Stimulated activated CD8-positive, alpha-beta memory T cell treated with anti-CD3 and anti-CD28 coated beads, Interleukin-7, amount 100 ng/mL, for 4 hours (primary cell): Measurements from ENCODE around the gene UTS2R.

Experiments used
- DNase-seq, 2 donors: peaks; one replicate each; pipeline ENCODE4 v3.0.0-alpha.2; 2020; ENCODE audit warnings: low read depth in 2 of 2

UTS2R gene

DNA sequence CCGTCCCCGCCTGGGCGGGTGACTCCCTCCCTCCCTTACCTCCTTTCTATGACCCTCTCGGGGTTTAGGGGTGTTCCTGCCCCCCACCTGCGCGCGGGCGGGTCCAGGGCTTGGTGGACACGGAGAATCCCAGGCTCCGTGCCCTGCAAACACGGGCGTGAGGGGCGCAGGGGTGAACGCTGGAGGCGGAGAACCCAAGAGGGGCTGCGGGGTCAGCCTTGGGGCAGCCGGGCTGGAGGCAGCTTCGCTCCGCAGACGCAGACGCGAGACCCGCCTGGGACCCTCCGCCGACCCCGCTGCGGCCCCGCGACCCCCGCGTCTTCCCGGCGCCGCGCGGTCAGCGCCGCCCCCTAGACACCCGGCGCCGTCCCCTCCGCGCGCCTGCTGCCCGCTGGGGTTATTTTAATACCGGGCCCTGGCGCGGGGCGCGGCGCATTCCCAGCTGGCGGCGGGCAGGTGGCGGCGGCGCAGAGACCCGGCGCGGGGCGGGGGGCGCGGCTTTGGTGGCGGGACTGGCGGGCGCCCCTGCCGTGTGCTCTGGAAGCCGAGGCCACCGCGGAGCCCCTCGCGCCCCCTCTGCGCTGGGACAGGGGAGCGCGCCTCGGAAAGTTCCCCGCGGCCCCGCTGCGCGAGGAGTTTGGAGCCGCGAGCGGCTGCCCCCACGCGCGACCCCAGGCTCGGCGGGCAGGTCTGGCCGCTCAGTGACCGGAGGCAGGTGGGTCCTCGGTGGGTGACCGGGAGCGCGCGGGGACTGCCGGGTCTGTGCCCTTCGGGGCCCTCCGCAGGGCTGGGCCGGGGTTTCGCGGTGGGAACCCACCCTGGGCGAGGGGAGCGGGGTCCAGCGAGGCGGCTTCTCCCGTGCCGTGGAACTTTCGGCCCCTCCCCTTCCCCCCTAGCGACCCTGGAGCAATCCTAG, at the start of gene UTS2R:
Gene UTS2R (plus strand): TSS at position 433 of the 916 bp plus-strand sequence. CDS start 2,560 bp downstream, outside the sequence.
- DNase-seq, result no peak

DNA sequence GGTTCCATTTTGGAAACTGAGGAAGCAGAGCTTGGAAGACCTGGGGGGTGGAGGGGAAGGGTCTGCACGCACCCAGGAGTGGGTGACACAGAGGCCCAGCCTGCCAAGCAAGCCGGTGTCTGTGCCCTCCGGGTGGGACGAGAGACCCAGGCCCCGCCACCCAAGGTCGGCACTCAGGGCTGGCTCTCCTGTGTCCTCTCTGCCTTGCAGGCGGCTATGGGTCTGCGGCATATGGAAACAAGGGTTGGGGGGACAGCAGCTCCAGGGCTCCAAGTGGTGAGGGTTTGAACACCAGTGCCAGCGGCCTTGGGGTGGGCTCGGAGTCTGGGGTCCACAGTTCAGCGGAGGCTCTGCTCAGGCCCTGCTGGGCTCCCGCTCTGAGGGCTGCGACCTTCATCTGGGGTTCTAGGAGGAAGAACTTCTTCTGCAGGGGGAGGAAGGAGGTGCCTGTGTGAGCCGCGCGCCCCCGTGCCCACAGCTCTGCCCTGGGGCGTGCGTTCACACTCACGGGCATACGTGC, 49.6 kb upstream of the UTS2R start:
- DNase-seq, result no peak

DNA sequence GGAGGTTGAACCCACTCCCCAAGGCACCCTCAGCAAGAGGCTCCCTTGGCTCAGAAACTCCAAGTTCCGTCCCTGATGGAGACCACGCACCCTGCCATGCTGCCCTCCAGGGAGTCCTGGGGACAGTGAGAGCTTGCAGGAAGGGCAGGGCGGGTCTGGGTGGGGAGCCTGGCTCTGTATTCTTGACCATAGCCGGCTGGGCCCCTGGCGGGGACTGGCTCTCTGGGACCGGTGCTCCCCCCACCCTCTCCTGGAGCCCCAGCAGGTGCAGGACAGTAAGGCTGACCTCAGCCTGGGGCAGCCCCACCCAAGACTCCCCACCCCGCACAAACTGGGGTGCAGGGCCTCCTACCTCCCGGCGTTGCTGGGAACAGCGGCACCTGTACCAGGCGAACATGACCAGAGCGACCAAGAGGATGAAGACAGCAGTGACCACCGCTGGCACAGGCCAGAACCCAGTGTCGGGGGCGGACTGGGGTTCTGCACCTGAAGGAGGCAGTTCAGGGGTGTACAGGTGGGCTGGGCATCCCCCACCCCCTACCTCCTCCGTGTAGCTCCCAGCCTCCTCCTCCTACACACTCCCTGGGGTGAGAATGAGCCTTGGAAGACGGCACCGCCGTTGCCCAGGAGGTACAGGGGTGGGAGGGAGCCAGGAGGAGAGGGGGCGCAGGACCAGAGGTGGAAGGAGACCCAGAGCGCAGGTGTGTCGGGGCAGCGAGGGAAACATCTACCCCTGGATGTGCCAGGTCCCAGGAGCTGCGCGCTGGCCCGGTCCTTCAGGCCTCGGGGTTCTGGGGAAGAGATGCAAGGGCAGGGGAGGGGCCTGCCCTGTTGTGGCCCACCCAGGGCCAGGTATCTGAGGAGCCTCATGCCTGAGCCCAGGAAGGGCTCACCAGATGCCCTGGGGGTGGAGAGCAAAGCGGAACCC, 48.8 kb upstream of the UTS2R start:
- no peak for DNase-seq

DNA sequence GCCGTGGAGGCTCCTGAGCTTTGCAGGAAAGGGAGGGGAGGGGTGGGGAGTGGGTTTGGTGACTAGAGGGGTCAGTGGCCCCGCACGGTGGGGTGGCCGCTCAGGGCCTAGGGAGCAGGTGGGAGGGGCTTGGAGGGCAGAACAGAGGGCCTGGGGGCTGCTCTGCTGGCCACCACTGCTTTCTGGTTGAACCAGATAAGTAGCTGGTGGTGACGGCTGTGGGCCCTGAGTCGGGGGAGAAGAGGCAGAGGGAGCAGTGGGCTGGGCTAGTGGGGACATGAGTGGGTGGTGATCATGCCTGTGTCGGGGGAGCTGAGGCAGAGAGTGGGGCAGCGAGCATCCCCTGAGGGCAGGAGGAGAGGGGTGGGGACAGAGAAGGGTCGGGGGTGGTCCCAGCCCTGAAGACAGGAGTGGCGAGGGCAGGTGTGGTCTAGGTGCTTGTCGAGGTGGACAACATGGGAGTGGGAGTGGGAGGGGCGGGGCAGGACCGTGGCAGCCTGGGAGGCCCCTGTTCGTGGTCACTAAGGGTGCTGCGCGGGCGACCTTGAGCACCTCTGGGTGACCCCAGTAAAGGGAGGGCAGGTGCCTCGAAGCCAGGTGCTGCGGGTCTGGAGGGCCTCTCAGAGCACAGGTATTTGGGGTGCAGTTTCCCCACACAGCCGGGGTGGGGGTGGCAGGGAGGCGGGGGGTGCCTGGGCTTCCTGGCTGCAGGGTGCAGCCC, 47.9 kb upstream of the UTS2R start:
- no peak for DNase-seq

DNA sequence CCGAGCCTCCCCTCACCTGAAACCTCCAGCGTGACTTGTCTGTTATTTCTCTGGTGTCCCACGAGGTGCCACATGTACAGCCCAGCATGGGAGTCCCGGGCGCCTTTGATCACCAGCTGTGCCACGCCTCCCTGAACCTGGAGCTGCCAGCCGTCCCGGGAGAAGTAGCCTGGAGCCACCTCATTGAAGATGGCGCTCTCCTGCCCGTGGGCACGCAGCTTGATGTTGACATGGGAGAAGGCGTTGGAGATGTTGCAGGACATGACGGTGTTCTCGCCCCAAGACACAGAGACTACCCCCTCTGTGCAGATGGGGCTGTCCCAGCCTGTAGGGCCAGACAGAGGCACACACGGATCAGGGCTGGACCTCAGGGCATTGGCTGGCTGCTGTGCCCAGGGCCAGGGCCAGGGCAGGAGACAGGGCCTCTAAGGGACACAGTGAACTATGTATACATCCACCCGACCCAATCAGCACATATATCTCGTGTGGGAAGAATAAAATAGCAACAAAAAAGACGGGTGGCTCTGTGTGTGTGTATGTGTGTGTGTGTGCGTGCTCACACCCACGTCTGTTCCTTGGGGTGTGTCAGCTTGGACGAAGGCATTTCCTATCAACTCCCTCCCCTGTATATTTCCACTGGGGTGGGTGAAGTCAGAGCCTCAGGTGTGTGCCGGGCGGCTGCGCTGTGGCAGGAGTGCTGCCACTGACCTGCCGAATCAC, 46.8 kb upstream of the UTS2R start:
- DNase-seq, result no peak

DNA sequence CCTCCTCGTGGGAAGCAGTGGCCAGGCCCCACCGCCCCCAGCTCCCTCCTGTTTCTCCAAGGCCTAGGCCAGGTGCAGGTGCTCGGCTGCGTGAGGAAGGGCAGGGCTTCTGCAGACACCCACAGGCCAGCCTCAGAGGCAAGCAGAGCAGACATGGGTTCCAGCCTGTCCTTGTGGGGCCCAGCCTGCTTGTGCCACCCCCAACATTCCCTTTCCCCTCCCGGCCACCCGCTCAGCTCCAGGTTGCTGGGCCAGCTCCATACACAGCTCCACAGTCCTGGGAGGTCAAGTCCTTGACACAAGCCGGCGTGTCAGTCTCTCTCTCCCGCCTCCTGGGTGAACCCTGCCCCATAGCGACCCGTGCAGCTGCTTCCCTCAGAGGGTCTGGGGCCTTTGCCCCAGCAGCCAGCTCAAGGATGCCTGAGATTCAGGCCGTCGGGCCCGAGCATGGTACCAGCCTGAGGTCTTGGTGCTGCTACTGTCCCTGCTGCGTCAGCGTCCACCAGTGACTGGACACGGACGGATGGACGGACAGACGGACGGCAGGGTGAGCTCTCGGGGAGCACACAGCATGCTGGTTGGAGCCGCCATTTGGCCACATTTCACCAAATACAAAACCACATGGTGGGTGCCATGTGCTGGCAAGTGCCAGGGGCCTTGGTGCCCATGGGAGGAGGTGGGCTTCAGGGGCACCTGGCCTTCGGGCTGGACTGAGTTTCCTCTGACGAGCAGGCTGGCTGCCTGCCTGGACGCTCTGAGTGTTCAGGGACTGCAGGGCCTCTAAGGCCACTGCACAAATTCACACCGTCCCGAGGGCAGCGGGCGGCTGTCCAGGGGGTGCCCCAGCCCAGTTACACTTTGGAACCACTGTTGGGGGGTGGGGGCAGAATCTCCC, 46.0 kb upstream of the UTS2R start:
- no peak for DNase-seq

DNA sequence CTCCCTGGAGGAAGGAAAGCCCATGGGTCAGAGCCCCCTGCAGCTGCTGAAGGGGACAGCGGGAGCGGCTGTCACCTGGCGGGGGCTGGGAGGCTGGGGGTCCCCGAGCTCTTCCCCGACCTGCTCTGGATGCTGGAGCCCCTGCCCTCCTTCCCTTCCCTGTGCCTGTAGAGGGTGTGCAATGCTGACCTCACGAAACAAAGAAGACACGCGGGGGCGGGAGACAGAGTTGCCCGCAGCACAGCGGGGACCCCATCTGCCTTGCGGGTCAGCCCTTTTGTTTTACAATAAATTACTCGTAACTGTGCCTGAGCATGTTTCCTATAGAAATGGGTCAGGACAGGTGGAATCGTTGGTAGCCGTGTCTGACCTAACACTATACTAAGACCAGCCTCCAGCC, 44.3 kb upstream of the UTS2R start:
- no peak for DNase-seq

DNA sequence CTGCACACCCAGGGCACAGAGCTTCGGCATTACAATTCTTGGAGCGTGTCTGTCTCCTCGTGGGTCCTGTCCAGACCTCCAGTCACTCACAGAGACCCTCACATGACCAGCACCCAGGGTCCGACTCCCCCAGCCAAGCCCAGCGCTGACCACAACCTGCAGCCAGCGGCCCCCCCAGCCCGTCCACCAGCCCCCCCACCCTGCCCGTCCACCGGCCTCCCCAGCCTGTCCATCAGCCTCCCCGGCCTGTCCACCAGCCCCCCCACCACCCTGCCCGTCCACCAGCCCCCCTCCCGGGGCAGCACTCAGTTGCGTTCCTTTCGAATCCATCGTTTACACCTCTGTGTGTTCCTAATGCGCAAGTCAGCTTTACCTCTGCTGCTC, 43.8 kb upstream of the UTS2R start:
- no peak for DNase-seq

DNA sequence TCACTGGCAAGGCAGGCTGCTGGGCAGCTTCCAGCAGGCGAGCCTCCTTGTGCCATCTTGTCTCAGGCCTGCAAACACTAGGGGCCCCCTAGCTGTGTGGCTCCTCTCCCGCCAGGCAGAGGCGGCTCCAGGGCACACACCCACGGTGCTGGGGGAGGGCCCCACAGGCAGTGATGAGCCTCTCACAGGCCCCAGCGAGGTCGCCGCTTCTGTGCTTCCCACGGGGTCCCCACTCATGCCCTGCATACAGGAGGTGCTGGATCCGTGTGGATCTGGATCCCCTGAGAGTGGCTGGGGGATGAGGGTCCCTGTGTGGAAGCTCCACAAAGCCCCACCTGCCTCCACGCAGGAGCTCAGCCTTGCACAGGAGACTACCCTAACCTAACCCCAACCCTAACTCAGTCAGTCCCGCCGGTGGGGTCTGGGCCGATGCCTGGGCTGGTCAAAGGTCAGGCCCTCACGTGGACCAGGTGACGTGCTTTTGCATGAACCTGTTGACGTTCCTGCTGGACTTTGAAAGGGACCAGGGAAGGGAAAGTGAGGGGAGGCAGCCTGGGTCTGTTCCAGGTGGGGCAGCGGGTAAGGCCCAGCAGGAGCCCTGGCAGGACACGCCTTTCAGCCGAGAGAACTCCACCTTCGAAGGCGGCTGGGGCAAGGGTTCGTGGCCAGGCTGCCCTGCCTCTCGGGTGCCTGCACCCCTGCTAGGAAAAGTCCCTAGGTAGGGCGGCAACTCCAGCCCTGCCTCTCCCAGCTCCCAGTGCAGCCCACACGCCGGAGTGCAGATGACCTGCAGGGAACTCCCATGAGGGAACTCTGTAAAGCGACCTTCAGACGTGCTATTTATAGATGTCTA, 43.2 kb upstream of the UTS2R start:
- no peak for DNase-seq

DNA sequence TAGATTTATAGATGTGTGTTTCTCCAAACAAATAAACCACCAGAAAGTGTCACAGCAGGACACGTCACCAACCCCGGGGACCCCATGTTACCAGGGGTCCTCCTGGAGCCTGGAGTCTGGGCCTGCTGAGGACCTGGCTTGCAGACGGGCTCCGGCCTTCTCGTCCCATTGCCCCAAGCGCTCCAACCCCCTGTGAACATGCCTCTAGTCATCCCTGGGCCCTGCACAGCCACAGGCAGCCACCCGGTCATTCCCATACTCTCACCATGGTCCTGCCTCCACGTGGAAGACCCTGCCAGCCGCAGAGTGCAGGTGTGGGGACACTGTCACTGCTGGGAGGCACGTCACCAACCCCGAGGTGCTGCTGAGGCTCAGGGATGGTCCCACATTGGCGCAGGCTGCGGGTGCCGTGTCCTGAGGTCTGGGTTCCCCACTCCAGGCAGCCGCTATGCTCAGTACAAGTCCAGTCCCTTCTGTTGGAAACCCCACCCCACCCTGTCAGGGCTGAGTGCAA, 42.5 kb upstream of the UTS2R start:
- no peak for DNase-seq

DNA sequence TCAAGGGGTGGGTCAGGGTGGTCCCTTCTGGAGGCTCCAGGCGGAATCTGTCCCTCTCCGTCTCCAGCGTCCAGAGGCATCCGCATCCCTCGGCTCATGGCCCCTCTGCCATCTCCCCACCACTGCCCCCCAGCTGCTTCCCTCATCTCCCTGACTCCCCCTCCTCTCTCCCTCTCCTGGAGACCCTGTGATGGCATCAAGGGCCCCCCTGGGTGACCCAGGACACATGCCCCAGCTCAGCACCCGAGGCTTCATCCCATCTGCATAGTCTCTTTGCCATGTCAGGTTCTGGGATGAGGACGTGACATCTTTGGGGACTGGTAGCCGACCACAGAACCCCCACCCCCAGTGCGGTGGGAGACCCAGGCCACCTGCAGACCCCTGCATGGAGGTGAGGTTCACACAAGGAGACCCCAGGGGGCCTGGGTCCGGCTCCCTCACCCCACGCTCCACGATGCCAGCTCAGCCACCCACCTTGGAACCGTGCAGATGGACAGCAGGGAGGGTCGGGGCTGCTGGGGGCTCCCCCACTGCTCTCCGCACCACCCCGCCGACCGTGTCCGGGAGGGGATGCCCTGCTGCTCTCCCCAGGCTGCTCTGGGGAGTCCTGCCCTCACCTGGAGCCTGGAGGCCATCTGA, 41.8 kb upstream of the UTS2R start:
- DNase-seq, result no peak

DNA sequence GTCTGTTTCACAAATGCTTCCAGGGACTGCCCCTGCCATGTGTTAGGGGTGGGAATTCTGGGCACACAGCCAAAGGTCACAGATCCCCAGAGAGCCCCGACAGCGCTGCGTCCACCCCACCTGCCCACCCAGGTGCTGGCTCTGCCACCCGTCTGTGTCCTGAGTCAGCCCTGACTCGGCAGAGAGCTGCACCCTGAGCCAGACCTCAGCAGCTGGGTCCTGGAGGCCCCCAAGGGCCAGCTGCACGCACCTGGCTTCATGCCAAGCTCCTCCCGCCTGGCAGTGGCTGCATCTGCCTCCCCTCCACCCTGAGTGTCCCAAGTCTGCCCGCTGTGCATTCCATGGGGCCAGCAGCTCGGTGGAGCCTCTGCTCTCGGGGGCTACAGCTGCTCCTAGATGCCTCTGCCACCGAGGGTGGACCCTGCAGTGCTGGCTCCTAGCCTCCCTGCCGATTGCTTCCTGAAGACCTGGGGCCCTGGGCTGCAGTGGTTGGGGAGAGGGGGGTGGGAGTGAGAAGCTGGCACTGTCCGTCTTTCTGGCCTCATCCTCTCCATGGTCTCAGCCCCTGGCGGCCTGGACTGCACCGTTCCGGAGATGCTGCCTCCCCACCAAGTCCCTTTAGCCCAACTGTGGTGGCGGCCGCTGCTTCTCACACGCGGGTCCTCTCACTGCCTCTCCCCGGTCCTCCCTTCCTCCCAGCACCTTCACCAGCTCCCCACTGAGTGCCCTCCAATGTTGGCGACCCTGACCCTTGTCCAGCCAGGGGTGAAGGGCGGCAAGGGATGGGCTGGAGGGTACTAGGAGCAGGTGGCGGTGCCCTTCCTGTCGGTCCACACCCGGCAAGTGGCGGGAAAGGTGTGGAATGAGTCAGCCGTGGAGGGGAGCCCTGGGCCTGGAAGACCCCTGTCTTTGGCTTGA, 41.0 kb upstream of the UTS2R start:
- DNase-seq, result no peak

DNA sequence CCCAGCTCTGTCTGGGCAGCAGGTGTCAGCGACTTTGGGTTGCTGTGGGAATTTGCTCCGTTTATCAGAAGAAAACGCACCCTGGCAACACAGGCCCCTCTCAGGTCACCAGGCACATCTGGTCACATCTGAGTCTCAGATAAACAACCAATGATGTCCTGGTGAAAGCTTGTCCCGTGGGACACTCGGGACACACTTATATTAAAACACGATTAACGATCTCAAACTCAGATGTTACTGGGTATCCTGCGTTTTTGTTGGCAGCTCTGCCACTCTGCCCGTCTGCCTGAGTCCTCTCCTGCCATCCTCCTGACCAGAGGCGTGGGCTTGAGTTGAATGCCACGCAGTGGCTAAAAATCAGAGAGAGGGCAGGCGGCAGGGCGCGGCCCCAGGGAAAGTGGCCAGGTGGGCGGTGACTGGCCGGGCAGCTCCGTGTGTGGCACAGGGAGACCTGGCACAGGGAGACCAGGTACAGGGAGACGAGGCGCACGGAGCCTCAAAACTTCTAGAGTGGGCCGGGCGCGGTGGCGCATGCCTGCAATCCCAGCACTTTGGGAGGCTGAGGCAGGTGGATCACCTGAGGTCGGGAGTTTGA, 40.1 kb upstream of the UTS2R start:
- DNase-seq, result no peak

DNA sequence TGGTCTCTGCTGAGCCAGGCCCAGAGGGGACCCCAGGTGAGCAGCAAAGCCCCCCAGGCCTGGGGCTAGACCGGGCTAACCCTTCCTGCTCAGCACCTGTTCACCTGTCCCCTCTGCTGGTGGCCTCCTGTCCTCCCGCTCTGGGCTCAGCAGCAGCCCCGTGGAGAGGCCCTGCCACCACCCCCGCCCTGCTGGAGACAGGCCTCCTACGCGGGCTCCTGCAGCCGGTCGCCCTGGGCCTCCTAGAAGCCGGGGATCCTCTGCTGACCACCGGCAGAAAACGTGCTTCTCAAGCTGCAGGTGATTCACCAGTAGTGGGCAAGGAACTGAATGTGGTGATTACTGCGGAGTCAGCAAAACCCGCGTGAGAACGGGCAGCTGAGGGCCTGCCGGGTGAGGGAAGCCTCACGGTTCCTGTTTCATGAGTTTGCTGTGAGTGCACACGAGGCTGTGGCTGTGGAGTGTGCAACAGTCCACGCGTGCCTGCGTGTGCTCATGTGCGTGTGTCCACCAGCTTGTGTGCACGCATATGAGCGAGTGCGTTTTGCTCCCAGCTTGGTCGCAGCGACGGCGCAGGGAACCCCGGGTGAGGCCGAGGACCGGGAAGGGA, 38.8 kb upstream of the UTS2R start:
- no peak for DNase-seq

DNA sequence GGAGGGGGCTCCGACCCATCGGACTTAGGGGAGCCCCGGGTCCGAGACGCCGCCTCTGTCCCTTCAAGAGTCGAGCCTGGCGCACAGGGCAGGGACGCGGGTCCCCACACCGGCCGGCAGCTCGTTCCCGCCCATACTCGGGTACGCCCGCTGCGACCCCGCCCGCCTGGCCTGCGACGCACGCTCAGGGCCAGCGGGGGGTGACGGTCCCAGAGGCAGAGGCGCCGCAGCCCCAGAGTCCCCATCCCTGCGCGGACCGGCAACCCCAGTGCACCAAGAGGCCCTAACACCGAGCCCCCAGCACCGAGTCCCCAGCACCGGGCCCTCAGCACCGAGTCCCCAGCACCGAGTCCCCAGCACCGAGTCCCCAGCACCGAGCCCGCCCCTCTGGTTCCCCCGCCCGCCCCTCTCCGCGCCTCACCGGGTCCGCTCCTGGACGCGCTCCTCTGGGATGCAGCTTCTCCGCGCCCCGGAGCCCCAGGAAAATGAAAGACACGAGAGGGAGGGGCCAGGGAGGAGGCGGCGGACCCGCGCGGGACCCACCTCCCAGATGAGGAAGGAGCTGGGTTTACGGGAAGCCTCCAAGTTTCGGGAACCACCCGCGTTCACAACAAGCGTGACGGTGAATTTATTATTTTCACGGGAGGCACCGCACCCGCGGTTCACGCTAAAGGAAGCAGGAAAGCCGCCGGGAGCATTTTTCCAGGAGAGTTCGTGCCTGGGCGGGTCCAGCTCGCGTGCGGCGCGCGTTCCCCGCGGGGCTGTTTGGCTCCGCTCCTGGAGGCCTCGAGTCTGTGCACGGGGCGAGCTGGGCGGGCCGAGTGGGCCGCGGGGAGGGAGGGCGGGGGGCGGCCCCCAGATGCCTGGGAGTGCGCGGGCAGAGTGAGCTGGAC, 38.0 kb upstream of the UTS2R start, which contains the start of gene SECTM1:
Gene SECTM1 (minus strand): TSS at position 488 of the 893 bp plus-strand sequence. CDS start 6,526 bp downstream, outside the sequence.
- no peak for DNase-seq
